ENCODE data around the gene WDFY2. TPM values are rescaled to one million over a fixed set of nuclear protein-coding genes. Genes with fewer than 3 reads are reported as not detected.

WDFY2 gene
- total RNA-seq, 4 donors from 2014 or later: 12.9 to 23.2 (median 17.1) TPM

GRCh38 chr13:51675385-51675784 is 91.1 kb downstream of the WDFY2 start:
- no peak overlapping the region for H3K4me3 ChIP-seq
- no peak for DNase-seq (ENCODE audit: low spot score in 2 of 2)
- peaks cover 0 to 3% (median 0%) of the 10 kb centered on the region in 3 donors for H3K36me3 ChIP-seq
- no peaks in the 10 kb centered on the region for H3K27me3 ChIP-seq
- H3K27ac ChIP-seq: no peak overlapping the region
- H3K9me3 ChIP-seq: no peaks in the 10 kb centered on the region
- H3K4me1 ChIP-seq: peaks cover 0 to 22% (median 0%) of the 10 kb centered on the region in 4 donors
- TF ChIP-seq POLR2A (IDR thresholded peaks at IDR 0.05): no peak
- TF ChIP-seq CTCF (IDR thresholded peaks at IDR 0.05): no peak
- no peak for TF ChIP-seq EP300 (IDR thresholded peaks at IDR 0.05)
- WGBS, 2 donors: 89 to 100% methylated on average over 1 of the region's 1 CpG

- TF ChIP-seq EP300 (IDR thresholded peaks at IDR 0.05) (no peak), CTCF (IDR thresholded peaks at IDR 0.05) (no peak), POLR2A (IDR thresholded peaks at IDR 0.05) (no peak)
- no peaks in the 10 kb centered on the region for H3K27me3 ChIP-seq
- no peak overlapping the region for H3K4me3 ChIP-seq
- H3K9me3 ChIP-seq: no peaks in the 10 kb centered on the region
- no peak for DNase-seq (ENCODE audit: low spot score in 2 of 2)
- H3K36me3 ChIP-seq: peaks cover 0 to 3% (median 0%) of the 10 kb centered on the region in 3 donors
- H3K27ac ChIP-seq: no peak overlapping the region
- H3K4me1 ChIP-seq: peaks cover 0 to 23% (median 0%) of the 10 kb centered on the region in 4 donors
- 93 to 96% methylated on average over 3 of the region's 3 CpGs for WGBS, 2 donors
These were observed 91.6 kb downstream of the WDFY2 start for GRCh38 chr13:51675877-51676276.

- peaks cover 0 to 28% (median 0%) of the 10 kb centered on the region in 4 donors for H3K4me1 ChIP-seq
- TF ChIP-seq CTCF (IDR thresholded peaks at IDR 0.05): no peak
- no peak for DNase-seq (ENCODE audit: low spot score in 2 of 2)
- H3K4me3 ChIP-seq: no peak overlapping the region
- H3K36me3 ChIP-seq: peaks cover 0 to 3% (median 0%) of the 10 kb centered on the region in 3 donors
- no peaks in the 10 kb centered on the region for H3K27me3 ChIP-seq
- WGBS, 2 donors: 96 to 97% methylated on average over 3 of the region's 3 CpGs
- H3K27ac ChIP-seq: no peak overlapping the region
- no peaks in the 10 kb centered on the region for H3K9me3 ChIP-seq
These were observed 92.5 kb downstream of the WDFY2 start for GRCh38 chr13:51676739-51677138.

GRCh38 chr13:51678420-51678819 is 94.2 kb downstream of the WDFY2 start:
- TF ChIP-seq POLR2A (IDR thresholded peaks at IDR 0.05) (no peak), EP300 (IDR thresholded peaks at IDR 0.05) (no peak), CTCF (IDR thresholded peaks at IDR 0.05) (no peak)
- Histone ChIP-seq H3K36me3 (peaks cover 0 to 3% (median 0%) of the 10 kb centered on the region in 3 donors), H3K4me1 (peaks cover 0 to 22% (median 0%) of the 10 kb centered on the region in 4 donors), H3K27ac (no peak overlapping the region), H3K4me3 (no peak overlapping the region), H3K9me3 (no peaks in the 10 kb centered on the region), H3K27me3 (no peaks in the 10 kb centered on the region)
- DNase-seq (ENCODE audit: low spot score in 2 of 2): no peak

GRCh38 chr13:51679616-51680015 is 95.4 kb downstream of the WDFY2 start:
- Histone ChIP-seq H3K27ac (no peak overlapping the region), H3K36me3 (peaks cover 0 to 3% (median 0%) of the 10 kb centered on the region in 3 donors), H3K9me3 (no peaks in the 10 kb centered on the region), H3K4me3 (no peak overlapping the region), H3K27me3 (no peaks in the 10 kb centered on the region), H3K4me1 (peaks cover 0 to 11% (median 0%) of the 10 kb centered on the region in 4 donors)
- WGBS, 2 donors: 97 to 100% methylated on average over 3 of the region's 3 CpGs
- TF ChIP-seq EP300 (IDR thresholded peaks at IDR 0.05) (no peak), POLR2A (IDR thresholded peaks at IDR 0.05) (no peak), CTCF (IDR thresholded peaks at IDR 0.05) (no peak)
- DNase-seq (ENCODE audit: low spot score in 2 of 2): no peak

All from tibial nerve (tissue), 4 donors.